K562 (cell line): Measurements from ENCODE around the gene AP1G2.

Source experiments
- CTCF ChIP-seq, 3 experiments: IDR thresholded peaks in 2 of 3; conservative IDR thresholded peaks in 1 of 3; 2 replicates each; pipeline ENCODE4 v1.5.1; 2011 to 2012; ENCODE audit warnings: low read length in 3 of 3, mild to moderate bottlenecking in 3 of 3, control low read depth in 2 of 3, improper control_type of control experiment in 1 of 3, inconsistent platforms in 1 of 3, low read depth in 1 of 3, mixed read lengths in 1 of 3, moderate library complexity in 1 of 3; ENCODE audit not compliant: insufficient read depth in 2 of 3
- ETV5 ChIP-seq: sonication (generic); formaldehyde crosslinking; IDR thresholded peaks from 2 replicates; pipeline ENCODE4 v1.4.0; 2020; ENCODE audit warnings: low read depth, mild to moderate bottlenecking, missing genetic modification reagents
- HMG20A ChIP-seq: fragments of 450-650 bp; formaldehyde crosslinking; conservative IDR thresholded peaks from 2 replicates; pipeline ENCODE4 v1.4.0; 2020; ENCODE audit warnings: mild to moderate bottlenecking, mixed read lengths
- KLF10 ChIP-seq: fragments of 250-450 bp; sonication (Bioruptor Pico); IDR thresholded peaks from 2 replicates; pipeline ENCODE4 v1.6.1; 2021; ENCODE audit warnings: matching md5 sums
- SMARCC2 ChIP-seq: fragments of 450-650 bp; IDR thresholded peaks from 2 replicates; pipeline ENCODE4 v1.6.1; 2017; ENCODE audit warnings: antibody characterized with exemption, moderate library complexity, mild to moderate bottlenecking, low read depth
- TAF1 ChIP-seq: IDR thresholded peaks from 2 replicates; pipeline ENCODE4 v1.6.1; 2011; ENCODE audit warnings: mild to moderate bottlenecking, low read length, moderate library complexity; ENCODE audit not compliant: insufficient read depth, control insufficient read depth, severe bottlenecking; ENCODE audit errors: extremely low read depth
- ZNF23 ChIP-seq: fragments of 250-450 bp; sonication (Bioruptor Pico); IDR thresholded peaks from 2 replicates; pipeline ENCODE4 v1.4.0; 2020; ENCODE audit warnings: mild to moderate bottlenecking
- TF ChIP-seq, protein P1 (sequence below): sonication (generic); formaldehyde crosslinking; IDR thresholded peaks from 2 replicates; pipeline ENCODE4 v1.8.0; 2022; ENCODE audit warnings: missing genetic modification reagents, mild to moderate bottlenecking, moderate library complexity, borderline replicate concordance

- TF ChIP-seq ZNF23 (CRISPR knock-in tag) (no peak), KLF10 (CRISPR knock-in tag) (no peak), HMG20A (no peak), SMARCC2 (no peak), CTCF (IDR thresholded peaks at IDR 0.05 in 2 of 3, conservative IDR thresholded peaks at IDR 0.05 in 1 of 3; ENCODE audit: insufficient read depth in 2 of 3, low read depth in 1 of 3, low read length in 3 of 3) (no peak), ETV5 (CRISPR knock-in tag) (no peak), TAF1 (no peak)
- TF ChIP-seq, protein P1, sequence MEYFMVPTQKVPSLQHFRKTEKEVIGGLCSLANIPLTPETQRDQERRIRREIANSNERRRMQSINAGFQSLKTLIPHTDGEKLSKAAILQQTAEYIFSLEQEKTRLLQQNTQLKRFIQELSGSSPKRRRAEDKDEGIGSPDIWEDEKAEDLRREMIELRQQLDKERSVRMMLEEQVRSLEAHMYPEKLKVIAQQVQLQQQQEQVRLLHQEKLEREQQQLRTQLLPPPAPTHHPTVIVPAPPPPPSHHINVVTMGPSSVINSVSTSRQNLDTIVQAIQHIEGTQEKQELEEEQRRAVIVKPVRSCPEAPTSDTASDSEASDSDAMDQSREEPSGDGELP (CRISPR knock-in tag), result no peak
Measured at GRCh38 chr14:23538785-23539184, 28.8 kb downstream of the AP1G2 start.
